DMS79 (cell line): ENCODE results near the gene TSR3.

ENCODE experiments used
- DNase-seq: peaks from one replicate; lab custom pipeline; 2025; lab: John Stamatoyannopoulos, UW

TSR3 gene

GRCh38 chr16:1351582-1352362 is at the start of gene TSR3, which contains the start of gene GNPTG:
Gene TSR3, minus strand, starts transcription at chr16:1351878. Its CDS starts 74 bp downstream, at chr16:1351804.
Gene GNPTG, plus strand, starts transcription at chr16:1351931. Its CDS starts 35 bp downstream, at chr16:1351966.
- peak; percentile 36 for DNase-seq

- DNase-seq, result no peak
Observed at GRCh38 chr16:1401061-1401757, 49.5 kb upstream of the TSR3 start.

DNA sequence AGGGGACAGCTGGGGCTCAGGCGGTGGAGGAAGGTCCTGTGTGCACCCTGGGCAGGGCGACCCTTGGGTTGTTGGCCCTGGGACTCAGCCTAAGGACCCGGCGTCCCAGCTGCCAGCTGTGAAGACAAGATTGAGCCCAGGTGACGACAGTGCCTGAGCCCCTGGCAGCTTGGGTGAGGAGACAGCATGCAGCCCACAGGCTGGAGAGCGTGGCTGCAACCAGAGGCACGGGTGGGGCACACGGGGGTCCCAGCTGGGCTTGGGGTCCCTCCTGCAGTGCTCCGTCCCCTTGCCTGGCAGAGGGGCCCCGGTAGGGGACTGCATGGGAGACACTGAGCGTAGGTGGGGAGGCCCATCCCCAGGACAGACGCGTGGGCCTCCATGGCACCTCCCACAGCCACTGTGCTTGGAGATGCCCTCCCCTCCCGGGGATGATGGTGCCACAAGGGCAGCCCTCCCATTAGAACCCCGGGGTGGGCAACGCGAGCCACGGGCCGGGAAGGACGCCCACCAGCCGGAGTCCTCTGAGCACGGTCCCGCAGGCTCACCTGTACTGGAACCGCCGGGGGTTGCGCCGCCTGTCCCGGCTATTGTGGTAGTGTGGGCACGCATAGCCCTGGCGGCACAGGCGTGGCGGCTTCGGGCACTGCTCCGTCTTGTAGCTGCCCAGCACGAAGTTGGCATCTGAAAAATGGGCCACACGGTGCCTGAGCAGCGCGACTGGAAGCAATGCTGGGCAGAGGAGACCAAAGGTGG is 47.3 kb upstream of the TSR3 start:
- DNase-seq, result no peak

- no peak for DNase-seq
Observed at GRCh38 chr16:1398351-1398750, 46.7 kb upstream of the TSR3 start.

- DNase-seq, result no peak
Observed at GRCh38 chr16:1397779-1398178, 46.1 kb upstream of the TSR3 start.

DNA sequence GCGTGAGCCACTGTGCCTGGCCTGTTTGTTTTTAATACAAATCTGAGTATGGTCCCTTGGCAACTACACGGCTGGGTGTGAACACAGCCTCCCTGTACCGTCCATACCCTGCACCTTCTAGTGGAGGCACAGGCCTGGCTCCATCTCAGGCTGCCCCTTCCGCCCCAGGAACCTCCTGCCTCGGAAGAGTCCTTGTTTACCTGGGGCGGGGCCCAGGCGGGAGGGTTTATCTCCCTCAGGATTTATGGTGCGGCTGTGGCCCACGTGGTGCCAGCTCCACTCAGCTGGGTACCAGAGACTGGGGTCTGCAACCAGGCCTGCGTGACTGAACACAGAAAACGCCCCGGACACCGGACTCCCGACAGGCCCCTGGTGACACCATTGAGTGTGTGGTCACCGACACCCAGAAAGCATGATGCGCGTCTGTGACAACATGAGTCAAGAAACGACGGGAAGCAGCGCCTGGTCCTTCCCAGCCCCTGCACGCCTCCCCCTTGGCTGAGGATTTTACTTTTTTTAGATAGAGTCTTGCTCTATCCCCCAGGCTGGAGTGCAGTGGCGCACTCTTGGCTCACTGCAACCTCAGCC is 43.9 kb upstream of the TSR3 start:
- DNase-seq, result no peak

DNA sequence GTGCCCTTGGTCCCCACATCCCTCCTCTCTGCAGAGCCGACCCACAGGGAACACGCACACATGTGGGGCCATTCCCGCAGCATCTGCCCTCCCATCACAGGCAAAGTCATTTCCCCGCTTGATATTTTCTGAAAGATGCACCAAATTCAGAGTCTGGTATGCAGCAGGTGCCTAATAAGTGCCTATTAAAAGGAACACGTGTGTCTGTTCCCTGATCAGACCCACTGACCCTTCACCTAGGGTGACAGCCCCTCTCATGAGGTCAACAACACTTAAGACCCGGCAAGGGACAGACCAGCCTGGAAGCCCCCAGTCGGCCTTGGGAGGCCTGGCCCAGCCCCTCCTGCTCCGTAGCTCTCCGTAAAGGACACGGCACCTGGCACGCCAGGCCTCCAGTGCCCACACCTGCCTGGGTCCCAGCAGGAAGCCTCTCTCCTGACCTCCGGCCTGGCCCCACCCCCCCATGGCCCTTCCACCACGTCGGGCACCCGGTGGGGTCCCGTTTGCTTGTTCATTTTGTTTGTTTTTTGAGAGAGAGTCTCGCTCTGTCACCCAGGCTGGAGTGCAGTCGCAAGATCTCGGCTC is 42.8 kb upstream of the TSR3 start:
- no peak for DNase-seq

GRCh38 chr16:1393613-1394176 is 42.0 kb upstream of the TSR3 start:
- no peak for DNase-seq

DNA sequence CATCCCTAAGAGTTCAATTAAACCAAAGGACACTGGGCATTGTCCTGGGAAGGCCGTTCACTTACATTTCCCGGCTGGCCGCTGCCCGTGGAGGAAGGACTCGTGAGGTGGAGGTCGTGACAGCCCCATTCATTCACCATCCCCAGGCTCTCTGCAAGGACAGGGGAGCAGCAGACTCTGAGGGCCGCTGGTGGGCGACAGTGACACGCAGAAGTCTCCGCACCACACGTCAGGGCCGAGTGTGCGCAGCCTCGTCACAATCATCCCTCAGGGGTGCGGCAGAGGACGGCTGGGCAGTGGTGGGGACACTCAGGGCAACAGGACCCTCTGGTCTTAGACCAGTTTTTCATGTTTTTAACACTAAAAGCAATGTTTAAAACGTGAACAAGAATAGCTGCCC is 41.1 kb upstream of the TSR3 start:
- no peak for DNase-seq

DNA sequence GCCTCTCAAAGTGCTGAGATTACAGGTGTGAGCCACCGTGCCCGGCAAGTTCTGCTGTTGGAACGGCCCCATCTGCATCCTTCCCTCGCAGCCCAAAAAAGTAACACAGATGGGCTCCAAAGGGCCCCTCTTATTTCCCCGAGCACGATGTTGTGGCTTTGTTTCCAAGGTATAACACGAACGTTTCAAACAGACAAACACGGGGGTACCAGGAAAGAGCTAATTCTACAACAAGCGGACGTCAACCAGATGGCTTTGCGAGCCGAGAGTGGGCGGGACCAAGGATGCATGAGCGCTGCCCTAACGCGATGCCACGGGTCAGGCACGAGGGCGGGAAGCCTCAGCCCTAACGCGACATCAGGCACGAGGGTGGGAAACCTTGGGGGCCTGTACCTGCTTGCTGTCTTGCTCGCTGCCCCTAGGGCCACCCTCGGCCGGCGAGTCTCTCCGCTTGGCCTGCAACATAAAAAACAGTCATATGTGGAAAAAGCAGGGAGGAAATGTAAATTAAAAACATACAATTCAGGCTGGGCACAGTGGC is 38.6 kb upstream of the TSR3 start:
- no peak for DNase-seq

DNA sequence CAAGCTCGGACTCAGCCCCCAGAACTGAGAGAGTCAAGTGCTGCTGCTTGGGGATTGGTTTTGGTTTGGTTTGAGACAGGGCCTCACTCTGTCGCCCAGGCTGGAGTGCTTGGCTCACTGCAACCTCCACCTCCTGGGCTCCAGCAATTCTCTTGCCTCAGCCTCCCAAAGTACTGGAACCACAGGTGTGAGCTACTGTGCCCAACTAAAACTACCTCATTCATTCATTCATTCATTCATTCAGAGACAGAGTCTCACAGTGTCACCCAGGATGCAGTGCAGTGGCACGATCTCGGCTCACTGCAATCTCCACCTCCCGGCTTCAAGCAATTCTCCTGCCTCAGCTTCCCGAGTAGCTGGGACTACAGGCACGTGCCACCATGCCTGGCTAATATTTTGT is 38.1 kb upstream of the TSR3 start:
- no peak for DNase-seq

GRCh38 chr16:1387331-1387730 is 35.7 kb upstream of the TSR3 start:
- DNase-seq, result no peak

- DNase-seq, result no peak
Observed at GRCh38 chr16:1385232-1385631, 33.6 kb upstream of the TSR3 start.

DNA sequence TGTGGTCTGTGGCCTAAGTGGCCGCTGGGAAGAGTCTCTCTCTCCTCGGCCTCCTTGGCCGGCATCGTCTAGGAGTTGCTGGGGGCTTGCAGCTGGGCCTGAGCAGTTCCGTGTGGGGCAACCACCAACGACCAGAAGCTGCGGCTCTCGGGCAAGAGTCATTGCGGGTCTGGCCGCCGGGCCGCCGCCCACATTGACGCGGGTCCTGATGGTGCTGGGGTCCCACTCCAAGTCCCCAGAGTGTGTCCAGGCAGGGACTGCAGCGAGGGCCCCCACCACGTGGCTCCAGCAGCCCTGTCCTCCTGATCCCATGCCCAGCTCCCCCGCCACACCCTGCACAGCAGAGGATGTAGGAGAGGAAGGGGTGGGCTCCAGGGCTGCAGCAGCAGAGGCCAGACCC is 31.9 kb upstream of the TSR3 start:
- DNase-seq, result no peak

DNA sequence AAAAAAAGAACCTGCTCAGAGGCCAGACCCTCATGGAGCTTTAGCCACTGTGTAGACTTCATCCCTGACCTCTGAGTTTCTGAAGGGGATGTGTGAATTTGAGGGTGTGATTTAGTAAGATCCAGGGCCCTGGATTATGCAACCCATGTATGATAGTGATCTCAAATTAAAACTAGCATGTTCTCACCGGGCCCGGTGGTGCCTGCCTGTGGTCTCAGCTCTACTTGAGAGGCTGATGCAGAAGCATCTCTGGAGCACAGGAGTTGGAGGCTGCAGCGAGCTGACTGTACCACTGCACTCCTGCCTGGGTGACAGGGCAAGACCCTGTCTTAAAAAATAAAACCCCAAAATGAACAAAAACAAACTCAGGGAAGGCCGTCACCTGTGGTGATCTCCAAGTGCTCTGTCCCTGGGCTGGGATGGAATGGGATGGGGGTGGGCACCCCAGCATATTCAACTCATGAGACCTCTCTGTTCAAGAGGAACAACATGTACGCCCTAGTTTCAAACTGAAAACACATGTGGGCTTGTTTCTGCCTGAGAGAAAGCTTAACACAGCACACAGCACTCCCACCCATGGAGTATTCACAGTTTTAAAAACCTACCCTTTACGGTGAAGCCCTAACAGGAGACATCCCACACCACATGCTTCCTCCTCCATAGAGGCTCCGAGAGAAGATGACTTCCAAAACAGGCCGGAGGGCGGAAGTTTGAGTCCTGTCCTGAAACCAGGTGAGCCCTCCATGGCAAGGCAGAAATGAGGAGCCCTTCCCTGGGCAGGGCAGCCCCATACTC is 30.1 kb upstream of the TSR3 start:
- DNase-seq, result no peak

- DNase-seq, result no peak
Observed at GRCh38 chr16:1380195-1380594, 28.5 kb upstream of the TSR3 start.

- peak; percentile 8 for DNase-seq
Observed at GRCh38 chr16:1379304-1380076, 27.8 kb upstream of the TSR3 start.

GRCh38 chr16:1378804-1379303 is 27.2 kb upstream of the TSR3 start:
- DNase-seq, result no peak

DNA sequence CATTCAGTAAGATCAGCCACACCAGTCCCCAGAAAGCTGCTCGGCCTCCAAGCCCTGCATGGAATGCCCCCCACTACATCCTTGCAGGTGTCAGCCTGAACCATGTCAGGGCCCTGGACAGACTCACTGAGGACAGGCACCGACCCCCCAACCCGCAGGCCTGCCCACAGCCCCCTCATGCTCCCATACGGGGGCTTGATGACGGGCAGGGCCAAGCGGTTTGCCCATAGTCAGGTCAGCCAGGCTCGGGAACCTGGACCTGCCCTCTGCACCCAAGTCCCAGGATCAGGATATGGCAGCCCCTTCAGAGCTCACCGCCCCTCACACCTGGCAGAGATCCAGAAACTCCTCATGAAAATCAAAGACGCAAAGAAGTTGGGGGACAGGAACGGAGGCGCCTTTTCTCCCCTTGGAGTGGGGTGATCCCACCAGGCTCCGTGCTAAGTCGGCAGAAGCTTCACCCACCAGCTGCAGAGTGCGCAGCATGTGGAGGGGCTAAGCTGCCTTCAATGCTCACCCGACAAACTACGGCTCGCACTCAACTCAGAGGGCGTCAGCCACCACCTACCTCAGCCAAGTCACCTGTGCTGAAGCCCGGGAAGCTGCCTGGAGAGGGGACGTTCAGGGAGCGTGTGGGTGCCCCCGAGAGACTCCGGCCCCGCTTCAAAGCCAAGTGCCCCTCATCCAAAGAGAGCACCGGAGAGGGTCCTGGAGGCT is 26.6 kb upstream of the TSR3 start:
- DNase-seq, result no peak
